D341Med (cell line): ENCODE measurements around the gene PCSK6.
"Not testable (repeated sequence)": the region's sequence is repeated elsewhere in the genome, so short reads cannot be mapped to it uniquely, and the experiment has no call there.

Source experiments
- DNase-seq: peaks from one replicate; pipeline ENCODE4 v3.0.0; 2012; ENCODE audit warnings: low spot score

PCSK6 gene

DNA sequence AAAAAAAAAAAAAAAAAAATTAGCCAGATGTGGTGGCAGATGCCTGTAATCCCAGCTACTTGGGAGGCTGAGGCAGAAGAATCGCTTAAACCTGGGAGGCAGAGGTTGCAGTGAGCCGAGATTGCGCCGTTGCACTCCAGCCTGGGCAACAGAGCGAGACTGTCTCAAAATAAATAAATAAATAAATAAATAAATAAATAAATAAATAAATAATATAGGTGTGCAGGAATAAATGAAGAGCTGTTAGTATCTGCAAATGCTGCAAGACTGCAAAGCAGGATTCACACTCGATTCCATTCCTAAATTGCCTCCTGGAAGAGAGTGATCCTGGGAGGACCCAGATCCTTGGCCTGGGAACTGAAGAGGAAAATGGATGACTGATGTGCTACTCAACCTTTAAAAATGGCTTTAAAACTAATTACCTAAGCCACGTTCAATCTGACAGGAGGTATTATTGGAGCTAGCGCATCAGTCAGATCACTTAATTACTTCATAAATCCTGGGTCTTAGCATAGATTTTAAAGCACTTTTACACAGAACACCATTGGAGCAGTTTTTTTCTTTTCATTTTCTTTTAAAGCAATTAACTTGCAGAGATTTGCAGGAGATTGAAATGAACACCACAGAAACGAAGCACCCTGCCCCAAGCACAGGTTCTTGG lies 132.9 kb downstream of the PCSK6 start:
- not testable (repeated sequence) for DNase-seq

GRCh38 chr15:101355678-101356464 lies 133.6 kb downstream of the PCSK6 start:
- DNase-seq = no peak

GRCh38 chr15:101354891-101355623 lies 134.4 kb downstream of the PCSK6 start:
- no peak for DNase-seq

- DNase-seq = no peak
These were observed 136.3 kb downstream of the PCSK6 start for GRCh38 chr15:101353240-101353639.

- no peak for DNase-seq
These were observed 137.8 kb downstream of the PCSK6 start for GRCh38 chr15:101351736-101352135.

DNA sequence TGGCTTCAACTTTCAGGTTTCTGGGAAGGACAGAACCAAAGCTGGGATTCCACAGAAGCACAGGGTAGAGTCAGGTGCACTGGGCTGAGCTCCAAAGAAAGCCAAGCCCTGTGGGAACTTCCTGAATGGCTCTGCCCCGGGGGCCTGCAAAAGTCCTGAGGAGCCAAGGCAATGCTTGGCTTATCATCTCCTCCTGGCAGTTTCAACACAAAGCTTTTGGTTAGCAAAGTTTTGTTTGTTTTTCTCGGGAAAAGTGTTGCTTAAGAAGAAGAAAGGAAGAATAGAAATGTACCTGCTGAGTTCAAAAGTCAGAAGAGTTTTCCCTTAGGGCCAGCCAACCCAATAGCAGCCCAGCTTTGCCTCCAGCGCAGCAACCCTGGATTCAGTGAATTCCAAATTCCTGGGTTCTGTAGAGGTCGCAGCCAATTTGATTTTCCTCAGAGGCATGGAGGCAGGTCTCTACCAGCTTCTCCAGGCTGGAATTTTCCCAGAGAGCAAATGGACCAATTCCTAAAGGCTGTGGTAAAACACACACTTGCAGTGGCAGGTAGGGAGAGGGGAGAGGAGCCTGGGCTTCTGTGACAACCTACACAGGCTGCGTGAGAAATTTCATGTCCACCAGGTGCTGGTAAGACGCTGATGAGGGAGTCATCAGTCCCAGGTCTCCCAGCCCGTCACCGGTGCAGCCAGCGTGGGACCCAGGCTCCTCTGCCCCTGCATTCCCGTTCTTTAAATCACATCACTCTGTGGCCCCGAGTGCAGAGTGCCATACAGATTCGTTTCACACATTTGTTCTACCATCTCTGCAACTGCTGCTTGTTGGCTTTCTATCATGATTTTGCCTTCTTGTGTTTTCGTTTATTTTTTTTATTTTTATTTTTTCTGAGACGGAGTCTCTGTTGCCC lies 140.2 kb downstream of the PCSK6 start:
- peak; percentile 21 for DNase-seq

DNA sequence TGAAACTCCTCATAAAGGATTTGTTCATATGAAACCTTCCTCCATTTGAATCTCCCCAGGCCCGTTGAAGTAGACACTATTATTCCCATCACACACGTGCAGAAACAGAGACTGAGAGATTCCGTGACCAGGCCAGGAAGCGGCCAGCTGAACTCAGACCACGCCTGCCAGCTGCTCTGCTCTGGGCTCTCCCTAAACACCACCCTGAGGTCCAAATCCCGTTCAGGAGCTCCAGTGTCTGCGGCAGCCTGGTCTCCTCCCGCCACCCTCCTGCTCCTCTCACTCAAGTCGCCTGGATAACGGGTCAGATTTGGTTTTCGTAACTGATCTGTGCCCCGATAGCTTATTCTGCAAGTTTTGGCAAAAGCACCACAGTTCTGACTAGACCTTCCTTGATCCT lies 140.9 kb downstream of the PCSK6 start:
- DNase-seq = no peak

- no peak for DNase-seq
These were observed 141.5 kb downstream of the PCSK6 start for GRCh38 chr15:101348015-101348414.

GRCh38 chr15:101347454-101347853 lies 142.1 kb downstream of the PCSK6 start:
- DNase-seq = no peak

- no peak for DNase-seq
These were observed 142.6 kb downstream of the PCSK6 start for GRCh38 chr15:101346928-101347327.

- DNase-seq = no peak
These were observed 147.5 kb downstream of the PCSK6 start for GRCh38 chr15:101342056-101342455.

GRCh38 chr15:101338502-101339057 lies 150.9 kb downstream of the PCSK6 start:
- DNase-seq = no peak

GRCh38 chr15:101337976-101338375 lies 151.5 kb downstream of the PCSK6 start:
- no peak for DNase-seq

DNA sequence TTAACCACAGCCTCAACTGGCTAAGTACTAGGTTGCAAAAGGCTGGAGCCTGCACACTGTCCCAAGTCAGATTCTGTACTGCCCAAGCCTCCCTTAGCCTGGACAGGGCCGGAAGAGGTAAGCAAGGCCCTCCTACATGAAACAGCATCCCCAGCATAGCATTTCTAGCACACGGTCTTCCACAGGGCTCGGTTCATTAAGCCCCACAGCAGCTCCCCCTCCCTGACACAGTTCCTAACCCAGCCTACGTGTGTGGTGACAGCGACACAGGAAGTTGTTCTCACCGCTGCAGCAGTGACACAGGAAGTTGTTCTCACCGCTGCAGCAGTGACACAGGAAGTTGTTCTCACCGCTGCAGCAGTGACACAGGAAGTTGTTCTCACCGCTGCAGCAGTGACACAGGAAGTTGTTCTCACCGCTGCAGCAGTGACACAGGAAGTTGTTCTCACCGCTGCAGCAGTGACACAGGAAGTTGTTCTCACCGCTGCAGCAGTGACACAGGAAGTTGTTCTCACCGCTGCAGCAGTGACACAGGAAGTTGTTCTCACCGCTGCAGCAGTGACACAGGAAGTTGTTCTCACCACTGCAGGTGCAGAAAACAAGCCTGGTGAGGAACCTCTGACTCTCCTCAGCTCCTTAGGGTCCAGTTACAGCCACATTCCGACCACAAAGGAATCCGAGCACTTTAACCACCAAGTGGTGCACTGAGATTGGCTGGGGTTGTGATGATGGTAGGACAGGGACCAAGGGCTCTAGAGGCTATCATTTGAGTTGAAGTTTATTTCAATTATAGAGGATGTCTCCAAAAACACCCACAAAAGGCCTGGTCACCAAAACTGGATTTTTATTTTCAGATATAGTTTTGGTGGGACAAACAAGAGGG lies 155.4 kb downstream of the PCSK6 start:
- peak; percentile 80 for DNase-seq

DNA sequence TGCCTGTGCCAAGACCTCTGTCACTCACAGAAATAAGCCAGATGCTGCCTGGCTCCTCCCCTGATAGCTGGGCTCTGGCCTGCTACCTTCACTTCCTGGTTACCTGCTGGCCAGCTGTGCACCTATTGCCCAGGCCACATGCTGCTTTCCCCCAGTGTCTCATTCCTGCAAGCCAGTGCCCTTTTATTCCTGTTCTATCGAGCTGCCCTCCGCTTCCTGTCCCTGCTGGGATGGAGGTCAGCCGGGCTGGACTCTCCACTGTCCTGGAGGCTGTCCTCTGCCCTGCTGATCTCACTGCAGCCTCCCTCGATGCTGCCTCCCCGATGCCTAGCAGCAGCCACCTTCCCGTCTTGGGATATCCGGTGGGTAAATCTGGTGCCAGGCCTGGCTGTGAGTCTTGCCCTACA lies 157.4 kb downstream of the PCSK6 start:
- DNase-seq = no peak

GRCh38 chr15:101329867-101330380 lies 159.6 kb downstream of the PCSK6 start:
- no peak for DNase-seq

DNA sequence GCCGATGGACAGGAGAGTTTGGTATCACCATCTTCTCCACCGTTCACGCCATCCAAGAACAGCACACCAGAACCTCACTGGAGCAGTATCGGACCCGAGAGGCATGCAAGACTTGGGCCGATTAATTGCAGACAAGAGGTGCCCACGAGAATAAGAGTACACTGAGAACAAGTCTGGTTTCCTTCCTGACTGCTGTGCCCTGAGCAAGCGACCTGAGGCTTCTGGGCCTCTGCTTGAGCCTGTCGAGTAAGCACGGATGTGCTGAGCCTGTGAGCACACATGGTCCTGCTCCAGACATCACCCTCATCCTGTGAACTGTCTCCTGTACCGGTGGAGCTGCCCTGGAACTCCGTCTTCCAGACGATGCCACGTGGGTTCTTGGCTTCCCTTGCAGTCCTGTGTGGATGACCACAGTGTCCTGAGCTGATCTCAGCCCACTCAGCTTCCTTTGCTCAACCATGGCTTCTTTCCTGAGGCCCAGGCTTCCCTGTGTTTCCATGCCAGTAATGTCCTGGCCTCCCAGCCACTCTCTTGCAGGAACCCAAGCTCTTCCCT lies 160.1 kb downstream of the PCSK6 start:
- DNase-seq = no peak

- no peak for DNase-seq
These were observed 161.5 kb downstream of the PCSK6 start for GRCh38 chr15:101328001-101328400.

DNA sequence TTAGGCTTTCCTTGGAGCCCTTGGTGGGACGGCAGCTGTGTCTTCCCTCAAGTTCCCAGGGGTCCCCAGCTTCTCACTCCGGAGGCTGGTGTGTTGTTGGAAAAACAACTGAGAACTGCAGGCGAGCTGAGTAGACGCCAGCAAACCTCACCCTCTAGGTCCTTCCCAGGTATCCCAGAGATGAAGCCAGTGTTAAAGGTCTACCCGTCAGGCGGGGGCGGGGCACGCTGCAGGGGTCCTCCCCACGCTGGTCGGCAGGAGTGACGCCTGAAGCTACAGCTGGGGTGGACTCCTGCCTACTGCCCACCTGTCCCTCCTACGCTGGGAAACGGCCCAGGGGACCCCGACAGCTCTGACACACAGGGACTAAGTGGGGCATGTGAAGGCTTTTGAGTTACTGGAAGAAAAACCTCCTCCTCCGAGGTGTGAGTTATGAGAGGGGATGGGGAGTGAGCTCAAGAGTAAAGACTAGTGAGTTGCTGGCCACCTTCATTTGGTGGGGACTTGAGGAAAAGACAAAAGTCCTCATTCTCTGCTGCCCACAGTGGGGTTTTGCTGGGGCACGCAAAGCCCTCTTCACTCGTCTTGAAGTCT lies 162.3 kb downstream of the PCSK6 start:
- no peak for DNase-seq
